GM12891 (cell line): Measurements from ENCODE around the gene ARF6.

Source experiments
- POLR2A ChIP-seq: IDR thresholded peaks from 2 replicates; pipeline ENCODE4 v1.6.1; 2011; ENCODE audit warnings: low read depth, low read length, control low read depth
- POLR2AphosphoS5 ChIP-seq: IDR thresholded peaks from 2 replicates; pipeline ENCODE4 v1.6.1; 2011; ENCODE audit warnings: low read depth, low read length, control low read depth
- TAF1 ChIP-seq: IDR thresholded peaks from 2 replicates; pipeline ENCODE4 v1.6.1; 2011; ENCODE audit warnings: low read depth, low read length, control low read depth

DNA sequence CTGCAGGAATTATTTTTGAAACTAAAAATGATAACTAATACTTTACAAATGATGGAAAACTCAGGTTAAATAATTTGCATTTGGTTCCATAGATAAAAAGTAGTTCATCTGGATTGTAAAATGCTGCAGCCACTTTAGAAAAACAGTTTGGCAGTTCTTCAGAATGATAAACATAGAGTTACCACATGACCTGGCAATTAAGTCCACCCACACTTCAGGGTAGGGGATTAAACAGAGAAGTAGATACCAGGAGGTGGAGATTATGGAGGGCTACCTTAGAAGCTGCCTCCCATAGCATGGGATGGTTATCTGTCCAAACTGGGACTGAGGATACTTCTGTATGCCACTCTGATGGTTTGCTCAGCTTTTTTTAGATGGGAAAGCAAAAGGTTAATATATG is 22.2 kb downstream of the ARF6 start:
- no peak for TF ChIP-seq POLR2A
- TF ChIP-seq POLR2AphosphoS5, result no peak
- TF ChIP-seq TAF1, result no peak
